OCI-LY1 (cell line): ENCODE data around the gene PRPF38A.

Source experiments
- H2AFZ ChIP-seq: fragments of 200-600 bp; sonication (generic), shearing (Covaris generic); 2 replicates; pipeline ENCODE4 v1.6.0; 2014; ENCODE audit warnings: antibody characterized with exemption, mild to moderate bottlenecking, low read length
- H3F3A ChIP-seq: fragments of 200-600 bp; sonication (generic), shearing (Covaris generic); 2 replicates; pipeline ENCODE4 v1.6.0; 2014; ENCODE audit warnings: mild to moderate bottlenecking, antibody characterized with exemption, low read length, moderate library complexity; ENCODE audit not compliant: insufficient read depth
- H3K27ac ChIP-seq: fragments of 200-600 bp; sonication (generic); 2 replicates; pipeline ENCODE4 v1.5.1; 2014; ENCODE audit warnings: low read length, mixed run types, mild to moderate bottlenecking, low read depth; ENCODE audit not compliant: poor library complexity, severe bottlenecking
- H3K27me3 ChIP-seq: fragments of 200-600 bp; sonication (generic); 2 replicates; pipeline ENCODE4 v1.6.0; 2014; ENCODE audit warnings: antibody characterized with exemption, mild to moderate bottlenecking, low read length, moderate library complexity; ENCODE audit not compliant: insufficient read depth
- H3K36me3 ChIP-seq: fragments of 200-600 bp; sonication (generic); 2 replicates; pipeline ENCODE4 v1.6.1; 2014; ENCODE audit warnings: mild to moderate bottlenecking, antibody characterized with exemption, low read length, moderate library complexity, mixed read lengths; ENCODE audit not compliant: insufficient read depth
- H3K4me1 ChIP-seq: fragments of 200-600 bp; sonication (generic); 2 replicates; pipeline ENCODE4 v1.5.1; 2014; ENCODE audit warnings: mild to moderate bottlenecking, low read length, moderate library complexity; ENCODE audit not compliant: insufficient read depth, severe bottlenecking
- H3K4me2 ChIP-seq: fragments of 200-600 bp; sonication (generic), shearing (Covaris generic); 2 replicates; pipeline ENCODE4 v1.6.1; 2014; ENCODE audit warnings: low read length
- H3K4me3 ChIP-seq: fragments of 200-600 bp; sonication (generic); 2 replicates; pipeline ENCODE4 v1.5.1; 2014; ENCODE audit warnings: low read length, low read depth, mild to moderate bottlenecking, mixed read lengths; ENCODE audit not compliant: poor library complexity, severe bottlenecking
- H3K79me2 ChIP-seq: fragments of 200-600 bp; shearing (Covaris generic); 2 replicates; pipeline ENCODE4 v1.6.1; 2016; ENCODE audit warnings: mixed run types, low read length, mixed read lengths; ENCODE audit not compliant: insufficient read depth
- H3K9ac ChIP-seq: fragments of 200-600 bp; sonication (generic), shearing (Covaris generic); 2 replicates; pipeline ENCODE4 v1.6.1; 2014; ENCODE audit warnings: mild to moderate bottlenecking, low read length, mixed read lengths
- H3K9me2 ChIP-seq: fragments of 200-600 bp; sonication (generic), shearing (Covaris generic); 2 replicates; pipeline ENCODE4 v1.6.1; 2014; ENCODE audit warnings: low read depth, mild to moderate bottlenecking, low read length, mixed read lengths
- H3K9me3 ChIP-seq: fragments of 200-600 bp; shearing (Covaris generic); 2 replicates; pipeline ENCODE4 v1.6.1; 2014; ENCODE audit warnings: low read length, mixed read lengths
- H4K20me1 ChIP-seq: fragments of 200-600 bp; sonication (generic), shearing (Covaris generic); 2 replicates; pipeline ENCODE4 v1.6.0; 2016; ENCODE audit warnings: mild to moderate bottlenecking, low read length; ENCODE audit not compliant: insufficient read depth
- CTCF ChIP-seq: fragments of 200-600 bp; sonication (generic), shearing (Covaris generic); IDR thresholded peaks from 2 replicates; pipeline ENCODE4 v1.5.1; 2017; ENCODE audit warnings: mild to moderate bottlenecking, antibody characterized with exemption, low read length, moderate library complexity, mixed read lengths
- EZH2 ChIP-seq: fragments of 200-600 bp; sonication (generic), shearing (Covaris generic); IDR thresholded peaks from 2 replicates; pipeline ENCODE4 v1.8.0; 2017; ENCODE audit warnings: borderline replicate concordance, mixed run types, mild to moderate bottlenecking, antibody characterized with exemption, low read length, moderate library complexity, mixed read lengths

PRPF38A gene

GRCh38 chr1:52461821-52462220 lies 57.4 kb downstream of the PRPF38A start:
- H3K27ac ChIP-seq: no peak overlapping the region

GRCh38 chr1:52463891-52464290 lies 59.5 kb downstream of the PRPF38A start:
- Histone ChIP-seq H3K9me2 (no peaks in the 10 kb centered on the region), H3K36me3 (peaks cover 5% of the 10 kb centered on the region), H3K9me3 (no peaks in the 10 kb centered on the region), H2AFZ (no peak overlapping the region), H3K79me2 (no peaks in the 10 kb centered on the region), H3F3A (no peaks in the 10 kb centered on the region), H3K27ac (no peak overlapping the region), H3K4me1 (no peaks in the 10 kb centered on the region), H4K20me1 (no peaks in the 10 kb centered on the region), H3K9ac (no peak overlapping the region), H3K4me2 (no peak overlapping the region), H3K27me3 (no peaks in the 10 kb centered on the region), H3K4me3 (no peak overlapping the region)
- TF ChIP-seq EZH2 (no peak), CTCF (no peak)

More at GRCh38 chr1:52461821-52462220, 57.4 kb downstream of the PRPF38A start:
- TF ChIP-seq EZH2: no peak
- no peak for TF ChIP-seq CTCF
- Histone ChIP-seq H3K4me1 (no peaks in the 10 kb centered on the region), H3F3A (no peaks in the 10 kb centered on the region), H3K27me3 (no peaks in the 10 kb centered on the region), H3K4me2 (no peak overlapping the region), H4K20me1 (no peaks in the 10 kb centered on the region), H3K4me3 (no peak overlapping the region), H3K9ac (no peak overlapping the region), H3K79me2 (no peaks in the 10 kb centered on the region), H3K36me3 (peaks cover 12% of the 10 kb centered on the region), H3K9me2 (no peaks in the 10 kb centered on the region), H2AFZ (no peak overlapping the region), H3K9me3 (no peaks in the 10 kb centered on the region)

GRCh38 chr1:52469108-52469507 lies 64.7 kb downstream of the PRPF38A start:
- Histone ChIP-seq H3K4me3 (no peak overlapping the region), H3K4me1 (no peaks in the 10 kb centered on the region), H3K9me2 (no peaks in the 10 kb centered on the region), H3F3A (no peaks in the 10 kb centered on the region), H3K27ac (no peak overlapping the region), H3K27me3 (no peaks in the 10 kb centered on the region), H3K9me3 (no peaks in the 10 kb centered on the region), H2AFZ (no peak overlapping the region), H3K9ac (no peak overlapping the region), H3K4me2 (no peak overlapping the region), H3K36me3 (peaks cover 8% of the 10 kb centered on the region), H3K79me2 (no peaks in the 10 kb centered on the region), H4K20me1 (no peaks in the 10 kb centered on the region)
- no peak for TF ChIP-seq EZH2
- no peak for TF ChIP-seq CTCF
